22Rv1 (cell line): Measurements from ENCODE around the gene RPS6KC1.

Experiments
- CTCF ChIP-seq: fragments of 450-650 bp; IDR thresholded peaks from 2 replicates; pipeline ENCODE4 v1.5.1; 2017; ENCODE audit warnings: mild to moderate bottlenecking
- ZFX ChIP-seq: fragments of 450-650 bp; IDR thresholded peaks from 2 replicates; pipeline ENCODE4 v1.6.1; 2017; ENCODE audit warnings: antibody characterized with exemption, borderline replicate concordance

GRCh38 chr1:213032651-213033050, 18.4 kb upstream of the RPS6KC1 start:
- TF ChIP-seq CTCF (no peak), ZFX (no peak)
